NCI-H187 treated with DMSO at 0.1 percent for 48 hours (cell line): ENCODE results near the gene ZNF91.
"Not testable (repeated sequence)": the region's sequence is repeated elsewhere in the genome, so short reads cannot be mapped to it uniquely, and the experiment has no call there.

ENCODE experiments used
- DNase-seq: peaks from one replicate; lab custom pipeline; 2025; lab: John Stamatoyannopoulos, UW

Gene ZNF91

DNA sequence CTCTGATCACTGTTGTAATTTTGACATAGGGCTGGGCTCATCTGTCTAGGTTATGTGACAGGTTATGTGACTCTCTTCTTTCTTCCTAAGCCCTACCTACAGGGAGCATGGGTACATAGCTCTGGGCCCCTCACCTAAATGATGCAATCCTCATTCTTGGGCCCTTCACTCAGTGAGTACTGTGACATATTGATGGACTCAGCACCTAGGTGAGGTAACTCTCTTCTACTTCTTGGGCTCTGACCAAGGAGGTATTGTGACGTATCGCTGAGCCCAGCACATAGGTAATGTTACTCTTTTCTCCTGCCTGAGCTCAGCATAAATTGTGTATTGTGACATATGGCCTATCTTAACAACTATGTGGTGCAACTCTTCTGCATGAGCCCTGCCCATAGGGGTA, 76.3 kb downstream of the ZNF91 start:
- not testable (repeated sequence) for DNase-seq

DNA sequence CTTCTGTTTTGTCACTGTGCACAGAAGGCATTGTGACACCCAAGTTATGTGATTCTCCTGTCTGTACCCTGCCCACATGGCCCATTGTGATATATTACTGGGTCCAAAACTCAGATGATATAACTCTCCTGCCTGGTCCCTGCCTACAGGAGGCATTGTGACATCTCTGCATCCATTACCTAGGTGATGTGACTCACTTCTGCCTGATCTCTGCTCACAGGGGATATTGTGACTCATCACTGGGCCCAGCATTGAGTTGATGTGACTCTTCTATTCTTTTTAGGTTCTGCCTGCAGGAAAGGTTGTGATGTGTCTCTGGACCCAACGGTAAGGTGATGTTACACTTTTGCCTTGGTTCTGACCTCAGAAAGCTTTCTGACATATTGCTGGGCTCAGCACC, 77.1 kb downstream of the ZNF91 start:
- no peak for DNase-seq

DNA sequence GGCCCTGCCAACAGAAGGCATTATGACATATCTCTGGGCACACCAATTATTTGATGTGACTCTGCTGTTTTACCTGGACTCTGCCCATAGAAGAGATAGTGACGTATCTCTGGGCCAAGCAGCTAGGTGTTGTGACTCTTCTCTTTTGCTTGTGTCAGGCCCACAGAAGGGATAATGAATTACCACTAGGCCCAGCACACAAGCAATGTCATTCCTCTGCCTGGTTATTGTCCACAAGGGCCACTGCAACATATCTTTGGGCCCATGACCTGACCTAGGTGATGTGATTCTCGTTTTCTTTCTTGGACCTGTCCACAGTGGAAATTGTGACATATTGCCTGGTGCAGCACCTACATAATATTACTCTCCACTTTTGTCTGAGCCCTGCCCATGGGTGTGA, 80.0 kb downstream of the ZNF91 start:
- no peak for DNase-seq

DNA sequence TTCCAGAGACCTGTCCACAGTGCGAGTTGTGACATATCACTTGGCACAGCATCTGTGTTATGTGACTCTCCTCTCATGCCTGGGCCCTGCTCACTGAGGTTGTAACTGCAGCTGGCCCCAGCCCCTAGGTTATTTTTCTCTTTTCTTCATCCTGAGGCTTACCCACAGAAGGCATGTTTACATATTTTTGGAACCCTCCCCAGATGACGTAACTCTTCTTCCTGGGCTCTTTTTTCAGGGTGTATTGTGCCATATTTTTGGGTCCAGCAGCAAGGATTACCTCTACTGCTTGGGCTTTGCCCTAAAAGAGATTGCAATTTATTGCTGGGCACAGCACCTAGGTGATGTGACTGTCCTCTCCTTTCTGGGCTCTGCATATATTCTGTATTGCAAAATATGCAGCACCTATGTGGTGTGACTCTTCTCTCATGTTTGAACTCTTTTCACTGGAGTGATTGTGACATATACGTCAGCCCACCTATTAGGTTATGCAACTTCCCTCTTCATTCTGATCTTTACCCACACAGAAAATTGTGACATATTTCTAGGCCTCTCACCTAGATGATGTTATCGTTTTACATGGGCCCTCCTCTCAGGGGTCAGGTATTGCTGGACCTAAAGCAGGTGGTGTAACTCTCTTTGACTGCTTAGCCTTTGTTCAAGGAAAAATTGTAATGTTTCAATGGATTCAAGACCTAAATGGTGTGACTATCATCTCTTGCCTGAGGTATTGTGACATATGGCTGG, 80.6 kb downstream of the ZNF91 start:
- no peak for DNase-seq

DNA sequence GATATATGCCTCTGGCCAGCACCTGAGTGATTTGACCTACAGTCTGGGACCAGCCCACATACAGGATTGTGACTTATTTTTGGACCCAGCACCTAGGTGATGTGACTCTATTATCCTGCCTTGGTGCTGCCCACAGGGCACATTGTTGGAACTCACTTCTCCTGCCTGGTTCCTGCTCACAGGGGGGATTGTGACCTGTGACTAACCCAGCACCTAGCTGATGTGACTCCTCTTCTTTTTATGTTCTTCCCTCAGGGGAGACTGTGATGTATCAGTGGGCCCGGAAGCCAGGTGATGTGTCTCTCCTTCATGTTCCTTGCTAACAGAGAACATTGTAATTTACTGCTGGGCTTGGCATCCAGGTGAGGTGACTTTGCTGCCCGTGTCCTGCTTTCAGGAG, 82.1 kb downstream of the ZNF91 start:
- DNase-seq, result no peak

DNA sequence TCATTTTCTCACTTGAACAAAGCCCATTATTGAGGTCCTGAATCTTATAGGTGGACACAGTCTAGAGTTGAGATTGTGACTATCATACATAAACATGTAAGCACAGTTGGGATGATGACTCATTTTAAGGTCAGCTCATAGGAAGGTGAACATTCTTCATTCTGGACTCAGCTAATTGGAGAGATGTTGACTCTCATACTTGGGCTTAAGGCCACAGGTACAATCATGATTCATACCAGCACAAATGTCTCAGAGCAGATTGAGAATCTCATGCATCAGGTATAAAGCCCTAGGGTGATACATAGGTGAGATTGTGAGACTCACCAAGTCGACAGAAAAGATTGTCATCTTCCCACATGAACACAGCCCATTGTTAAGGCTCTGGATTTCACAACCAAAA, 82.8 kb downstream of the ZNF91 start:
- DNase-seq, result no peak

DNA sequence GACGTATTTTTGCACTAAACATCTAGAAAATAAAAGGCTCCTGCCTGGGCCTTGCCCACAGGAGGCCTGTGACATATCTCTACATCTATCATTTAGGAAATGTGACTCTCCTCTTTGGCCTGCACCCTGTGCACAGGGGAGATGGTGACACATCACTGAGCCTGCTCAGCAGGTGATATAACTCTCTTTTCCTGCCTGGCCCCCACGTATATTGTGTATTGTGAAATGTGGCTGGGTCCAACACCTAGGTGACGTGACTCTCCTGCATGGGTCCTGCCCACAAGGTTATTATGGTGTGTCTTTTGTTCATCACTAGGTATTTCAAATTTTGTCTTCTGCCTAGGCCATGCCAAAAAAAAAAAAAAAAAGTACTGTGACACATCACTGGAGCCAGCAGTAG, 83.7 kb downstream of the ZNF91 start:
- no peak for DNase-seq

DNA sequence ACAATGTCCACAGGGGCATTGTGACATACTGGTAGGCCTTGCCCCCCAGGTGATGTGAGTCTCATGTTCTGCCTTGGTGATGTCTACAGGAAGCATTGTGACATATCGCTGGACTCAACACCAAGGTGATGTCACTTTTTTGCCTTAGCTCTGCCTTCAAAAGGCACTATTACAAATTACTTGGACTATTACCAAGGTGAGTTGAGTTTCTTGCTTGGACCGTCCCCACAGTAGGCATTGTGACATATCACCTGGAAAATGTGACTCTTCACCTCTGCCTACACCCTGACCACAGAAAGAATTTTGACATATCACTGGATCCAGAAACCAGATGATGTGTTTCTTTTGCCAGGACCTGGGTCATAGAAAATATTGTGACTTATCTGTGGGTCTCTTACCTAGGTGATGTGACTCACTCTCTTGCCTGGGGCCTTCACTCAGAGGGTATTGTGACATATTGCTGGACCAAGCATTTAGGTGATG, 84.5 kb downstream of the ZNF91 start:
- DNase-seq, result no peak

DNA sequence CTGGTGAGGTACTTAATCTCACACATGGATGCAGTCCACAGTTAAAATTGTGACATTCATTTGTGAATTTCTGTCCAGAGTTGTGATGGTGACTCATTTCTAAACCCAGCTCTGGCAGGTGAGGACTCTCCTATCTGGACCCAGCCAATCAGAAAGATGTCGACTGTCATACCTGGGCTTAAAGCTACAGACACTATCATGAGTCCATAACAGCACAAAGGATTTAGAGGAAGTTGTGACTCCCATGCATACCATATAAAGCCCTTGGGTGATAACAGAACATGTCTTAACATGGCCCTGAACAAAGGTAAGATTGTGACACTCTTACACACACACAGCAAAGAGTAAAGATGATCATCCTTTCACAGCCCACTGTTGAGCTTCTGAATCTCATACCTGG, 85.3 kb downstream of the ZNF91 start:
- no peak for DNase-seq

DNA sequence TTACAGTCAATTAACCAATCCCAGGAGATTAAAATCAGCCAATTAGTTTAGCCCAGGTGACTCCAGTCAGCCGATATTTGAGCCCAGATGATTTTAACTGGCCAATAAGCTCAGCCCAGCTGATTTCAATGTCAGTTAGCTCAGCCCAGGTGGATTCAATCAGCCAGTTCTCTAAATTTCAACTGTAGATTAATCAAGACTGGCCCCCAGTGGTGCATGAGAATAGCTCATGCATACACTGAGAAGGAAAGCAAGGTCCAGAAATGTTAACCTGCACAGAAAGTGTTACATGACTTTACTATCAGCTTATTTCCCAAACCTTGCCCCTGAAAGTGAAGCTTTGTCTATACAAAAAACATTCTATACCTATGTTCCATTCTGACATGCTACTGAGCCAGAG, 89.7 kb downstream of the ZNF91 start:
- no peak for DNase-seq

DNA sequence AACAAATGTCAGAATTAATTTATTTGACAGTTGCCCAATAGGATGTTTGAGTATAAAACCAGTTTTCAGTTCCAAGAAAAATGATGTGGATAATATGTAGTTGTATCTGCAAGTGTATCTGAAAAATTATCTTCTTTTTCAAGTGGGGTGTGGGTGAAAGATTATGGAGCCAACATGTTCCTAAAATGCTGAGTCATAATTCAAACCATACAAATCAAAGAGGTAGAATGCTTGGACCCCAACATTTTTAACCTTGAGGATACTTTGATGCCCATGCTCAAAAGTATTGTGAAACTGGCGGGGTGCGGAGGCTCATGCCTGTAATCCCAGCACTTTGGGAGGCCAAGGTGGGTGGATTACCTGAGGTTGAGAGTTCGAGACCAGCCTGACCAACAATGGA, 91.0 kb downstream of the ZNF91 start:
- DNase-seq, result no peak

DNA sequence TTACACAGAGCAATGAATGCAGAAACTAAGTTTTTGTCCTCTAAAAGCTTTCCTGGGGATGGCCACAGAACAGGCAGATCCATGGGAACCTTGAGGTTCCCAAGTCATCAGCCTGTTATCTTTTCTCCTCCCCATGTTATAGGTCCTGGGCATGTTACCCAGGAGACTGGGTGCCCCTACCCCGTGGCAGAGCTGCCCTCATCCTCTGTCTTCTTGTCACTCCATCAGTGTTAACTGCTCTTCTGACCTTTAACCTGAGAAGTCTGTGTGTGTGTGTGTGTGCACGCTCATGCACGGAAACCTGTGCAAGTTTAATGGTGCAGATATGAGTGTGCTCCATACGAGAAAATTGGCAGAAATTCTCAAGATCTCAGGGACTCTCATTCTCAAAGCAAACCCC, 101.1 kb downstream of the ZNF91 start:
- no peak for DNase-seq

DNA sequence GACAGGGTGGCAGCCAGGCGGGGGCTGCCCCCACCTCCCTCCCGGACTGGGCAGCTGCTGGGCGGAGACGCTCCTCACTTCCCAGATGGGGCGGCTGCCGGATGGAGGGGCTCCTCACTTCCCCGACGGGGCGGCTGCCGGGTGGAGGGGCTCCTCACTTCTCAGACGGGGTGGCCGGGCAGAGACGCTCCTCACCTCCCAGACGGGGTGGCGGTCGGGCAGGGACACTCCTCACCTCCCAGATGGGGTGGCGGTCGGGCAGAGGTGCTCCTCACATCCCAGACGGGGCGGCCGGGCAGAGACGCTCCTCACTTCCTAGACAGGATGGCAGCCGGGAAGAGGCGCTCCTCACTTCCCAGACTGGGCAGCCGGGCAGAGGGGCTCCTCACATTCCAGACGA, 105.3 kb downstream of the ZNF91 start:
- DNase-seq, result not testable (repeated sequence)
